ENCODE data around the gene SPATA6.

DNA sequence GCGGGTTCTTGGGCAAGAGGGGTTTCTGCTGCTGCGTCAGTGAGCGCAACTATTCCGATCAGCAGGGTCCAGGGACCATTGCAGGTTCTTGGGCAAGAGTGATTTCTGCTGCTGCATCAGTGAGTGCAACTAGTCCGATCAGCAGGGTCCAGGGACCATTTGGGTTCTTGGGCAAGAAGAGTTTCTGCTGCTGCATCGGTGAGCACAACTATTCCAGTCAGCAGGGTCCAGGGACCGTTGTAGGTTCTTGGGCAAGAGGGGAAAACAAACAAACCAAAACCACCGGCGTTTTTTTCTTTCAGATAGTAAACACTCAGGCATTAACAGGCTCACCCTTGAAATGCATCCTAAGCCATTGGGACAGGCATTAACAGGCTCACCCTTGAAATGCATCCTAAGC is 32.6 kb downstream of the SPATA6 start:
- TF ChIP-seq, protein P1, sequence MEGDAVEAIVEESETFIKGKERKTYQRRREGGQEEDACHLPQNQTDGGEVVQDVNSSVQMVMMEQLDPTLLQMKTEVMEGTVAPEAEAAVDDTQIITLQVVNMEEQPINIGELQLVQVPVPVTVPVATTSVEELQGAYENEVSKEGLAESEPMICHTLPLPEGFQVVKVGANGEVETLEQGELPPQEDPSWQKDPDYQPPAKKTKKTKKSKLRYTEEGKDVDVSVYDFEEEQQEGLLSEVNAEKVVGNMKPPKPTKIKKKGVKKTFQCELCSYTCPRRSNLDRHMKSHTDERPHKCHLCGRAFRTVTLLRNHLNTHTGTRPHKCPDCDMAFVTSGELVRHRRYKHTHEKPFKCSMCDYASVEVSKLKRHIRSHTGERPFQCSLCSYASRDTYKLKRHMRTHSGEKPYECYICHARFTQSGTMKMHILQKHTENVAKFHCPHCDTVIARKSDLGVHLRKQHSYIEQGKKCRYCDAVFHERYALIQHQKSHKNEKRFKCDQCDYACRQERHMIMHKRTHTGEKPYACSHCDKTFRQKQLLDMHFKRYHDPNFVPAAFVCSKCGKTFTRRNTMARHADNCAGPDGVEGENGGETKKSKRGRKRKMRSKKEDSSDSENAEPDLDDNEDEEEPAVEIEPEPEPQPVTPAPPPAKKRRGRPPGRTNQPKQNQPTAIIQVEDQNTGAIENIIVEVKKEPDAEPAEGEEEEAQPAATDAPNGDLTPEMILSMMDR (IDR thresholded peaks at IDR 0.05): no peak
- TF ChIP-seq POLR2A (IDR thresholded peaks at IDR 0.05): no peak
